CD4-positive, alpha-beta T cell treated with Interleukin-2 at 100 ng/mL for 4 hours (primary cell): ENCODE measurements around the gene C17orf67.
A peak's percentile ranks its signal among the peaks of the same experiment; 100 is the strongest.

Source experiments
- DNase-seq: peaks from one replicate; pipeline ENCODE4 v3.0.0-alpha.2; 2020; ENCODE audit warnings: low spot score

Gene C17orf67

DNA sequence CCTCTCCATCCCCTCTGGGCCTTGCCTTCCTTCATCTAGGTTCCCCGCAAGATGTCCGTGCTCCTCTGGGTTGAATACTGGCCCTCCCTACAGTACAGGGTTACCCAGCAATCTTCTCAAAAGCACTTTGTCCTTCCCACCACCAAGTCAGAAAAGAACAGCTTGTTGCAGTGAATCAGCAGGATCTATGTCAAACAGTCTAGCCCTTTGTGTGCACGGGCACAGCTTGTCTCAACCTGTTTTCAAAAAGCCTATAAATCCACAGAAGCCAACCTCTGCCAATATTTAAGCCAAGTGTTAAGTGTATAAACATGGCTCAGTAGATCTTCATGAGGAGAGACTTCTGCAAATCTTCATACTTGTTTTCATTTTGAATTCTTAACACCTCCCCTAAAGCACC, 25.2 kb downstream of the C17orf67 start:
- DNase-seq: no peak

DNA sequence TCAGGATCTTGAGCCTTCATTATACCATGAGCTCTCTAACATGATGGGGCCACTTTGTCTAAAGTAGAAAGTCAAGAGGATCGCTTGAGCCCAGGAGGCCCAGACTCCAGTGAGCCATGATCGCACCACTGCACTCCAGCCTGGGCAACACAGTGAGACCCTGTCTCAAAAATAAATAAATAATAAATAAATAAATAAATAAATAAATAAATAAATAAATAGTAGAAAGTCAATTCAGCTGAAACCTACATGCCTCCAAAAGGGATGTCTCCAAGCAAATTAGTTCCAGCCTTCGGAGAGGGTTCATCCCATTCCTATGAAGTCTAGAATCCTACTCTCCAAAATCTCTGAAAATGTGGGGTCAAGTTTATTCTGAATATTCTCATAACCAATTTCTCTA, 26.0 kb downstream of the C17orf67 start:
- DNase-seq: no peak

DNA sequence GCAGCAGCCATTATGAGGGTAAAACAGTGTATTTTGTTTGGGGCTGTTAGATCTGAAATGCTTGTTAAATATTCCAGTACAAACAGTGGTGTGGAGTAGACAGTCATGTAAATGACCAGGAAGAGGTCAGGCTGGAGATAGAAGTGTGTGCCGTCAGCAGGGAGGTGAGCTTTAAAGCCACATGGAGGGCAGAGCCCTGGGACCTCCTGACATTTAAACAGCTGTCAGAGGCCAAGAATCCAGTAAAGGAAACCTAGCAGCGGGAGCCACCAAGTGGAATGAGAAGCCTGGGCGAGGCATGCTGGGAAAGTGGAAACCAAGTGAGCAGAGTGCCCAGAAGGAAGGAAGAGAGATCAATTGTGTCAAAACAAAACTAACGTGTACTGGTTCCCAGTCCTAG, 26.8 kb downstream of the C17orf67 start:
- DNase-seq: no peak

DNA sequence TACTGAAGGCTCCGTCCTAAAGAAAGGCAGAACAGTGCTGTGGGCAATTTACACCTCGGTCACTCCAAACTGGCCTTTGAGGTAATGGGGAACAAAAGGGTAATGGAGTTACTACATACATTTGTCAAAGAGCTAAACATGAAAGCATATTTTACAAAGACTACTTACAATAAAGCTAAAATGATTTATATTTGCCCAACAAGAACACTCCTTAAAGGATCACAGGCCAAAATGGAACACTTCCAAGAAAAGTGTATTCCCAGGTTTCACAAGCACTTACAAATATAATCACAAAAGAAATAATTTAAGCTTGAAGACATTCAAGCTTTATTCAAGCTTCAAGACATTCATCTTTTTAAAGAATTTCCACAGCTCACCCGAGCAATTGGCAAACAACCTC, 29.3 kb downstream of the C17orf67 start:
- no peak for DNase-seq

DNA sequence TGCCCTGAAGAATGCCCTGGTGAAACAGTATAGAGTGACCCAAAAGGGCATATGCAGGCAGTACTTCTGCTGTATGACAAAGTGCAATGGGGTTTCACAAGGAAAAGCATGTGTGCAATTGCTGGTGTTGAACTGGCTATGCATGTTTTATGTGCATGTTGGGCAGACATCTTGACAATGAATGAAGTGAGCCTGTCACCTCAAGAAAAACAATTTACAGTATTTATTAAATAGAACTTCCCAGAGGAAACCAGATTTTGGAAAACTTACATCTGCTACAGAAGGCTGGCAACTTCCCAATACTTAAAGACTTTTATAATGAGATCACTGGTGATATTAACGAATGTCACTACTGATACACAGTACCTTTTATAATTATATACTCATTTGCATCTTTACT, 30.6 kb downstream of the C17orf67 start:
- DNase-seq: no peak

DNA sequence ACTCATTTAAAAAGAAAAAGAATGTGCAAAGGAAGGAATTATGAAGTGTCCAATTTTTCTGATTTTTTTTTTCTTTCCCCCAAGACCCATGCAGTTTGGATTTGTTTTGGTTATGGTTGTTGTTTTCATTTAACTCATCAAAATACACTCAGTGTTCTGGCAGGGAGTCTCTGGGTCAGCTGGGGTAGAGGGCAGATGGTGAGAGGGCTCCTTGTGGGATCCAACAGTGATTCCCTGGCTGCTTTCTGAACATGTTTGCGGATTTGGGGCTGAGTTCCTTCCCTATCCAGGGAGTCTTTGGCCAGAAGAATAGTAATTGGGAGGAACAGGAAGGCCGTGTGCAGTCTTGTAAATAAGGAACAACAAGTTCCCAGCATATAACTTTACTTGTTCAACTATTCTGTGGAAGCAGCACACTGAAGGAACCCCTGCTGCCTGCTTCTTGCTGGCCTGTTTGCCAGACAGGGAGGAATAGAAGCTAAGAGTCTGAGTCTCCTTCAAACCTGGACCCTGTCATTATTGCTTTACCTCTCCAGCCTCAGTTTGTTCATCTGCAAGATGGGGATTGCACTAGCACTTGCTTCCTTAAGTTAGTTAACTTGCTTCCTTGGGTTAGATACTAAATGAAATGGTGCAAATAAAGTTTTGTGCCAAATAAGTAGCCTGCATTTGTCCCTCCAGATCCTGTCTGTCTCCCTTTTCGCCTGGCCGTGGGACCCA, 32.1 kb downstream of the C17orf67 start:
- no peak for DNase-seq

DNA sequence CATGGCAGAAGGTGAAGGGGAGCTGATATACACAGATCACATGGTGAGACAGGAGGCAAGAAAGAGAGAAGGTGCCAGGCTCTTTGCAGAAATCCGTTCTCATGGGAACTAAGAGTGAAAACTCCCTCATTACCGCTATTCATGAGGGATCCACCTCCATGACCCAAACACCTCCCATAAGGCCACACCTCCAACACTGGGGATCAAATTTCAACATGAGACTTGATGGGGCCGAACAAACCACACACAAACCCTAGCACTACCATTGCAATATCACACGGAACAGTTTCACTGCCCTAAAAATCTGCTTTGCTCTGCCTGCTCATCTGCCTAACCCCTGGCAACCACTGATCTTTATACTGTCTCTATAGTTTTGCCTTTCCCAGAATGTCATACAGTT, 34.8 kb downstream of the C17orf67 start:
- no peak for DNase-seq

DNA sequence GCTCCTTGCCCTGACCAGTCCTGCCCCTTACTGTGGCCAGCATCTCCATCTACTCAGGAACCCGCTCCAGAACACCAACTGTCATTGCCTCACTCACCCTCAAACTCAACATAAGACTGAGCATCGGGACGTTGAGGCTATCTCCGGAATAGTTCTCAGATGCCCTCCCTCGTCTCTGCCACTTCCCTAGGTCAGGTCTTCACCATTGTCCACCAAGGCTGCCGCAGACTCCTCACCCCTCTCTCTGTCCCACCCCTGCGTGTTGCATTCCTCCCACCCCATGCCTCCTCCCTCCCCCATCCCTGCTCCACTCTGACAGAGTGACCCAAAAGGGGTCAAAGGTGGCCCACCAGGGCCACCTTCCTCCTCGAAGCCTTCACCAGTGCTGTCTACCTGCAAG, 37.2 kb downstream of the C17orf67 start:
- DNase-seq: no peak

DNA sequence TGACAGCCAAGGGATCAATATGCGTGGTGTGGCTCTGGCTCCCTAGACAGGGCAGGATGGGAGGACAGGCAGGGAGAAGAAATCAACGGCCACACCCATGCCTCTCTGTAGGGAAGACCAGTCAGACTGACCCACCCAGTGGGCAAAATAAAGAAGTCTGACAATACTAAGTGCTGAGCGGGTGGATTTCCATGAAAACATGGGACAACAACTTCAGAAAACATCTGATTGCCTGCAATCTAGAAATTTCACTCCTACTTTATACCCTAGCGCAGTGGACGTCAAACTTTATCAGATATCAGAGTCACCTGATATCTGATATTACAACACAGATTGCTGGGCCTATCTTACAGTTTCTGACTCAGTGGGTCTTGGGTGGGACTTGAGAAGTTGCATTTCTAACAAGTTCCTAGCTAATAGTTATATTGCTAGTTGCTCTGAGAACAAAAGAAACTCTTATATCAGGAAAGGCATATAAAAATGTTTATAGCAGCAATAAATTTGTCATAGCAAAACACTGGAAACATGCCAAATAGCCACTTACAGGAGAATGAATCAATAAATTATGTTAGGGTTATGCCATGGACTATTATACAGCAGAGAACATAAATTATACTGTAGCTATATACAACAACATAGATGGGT, 38.4 kb downstream of the C17orf67 start:
- no peak for DNase-seq

DNA sequence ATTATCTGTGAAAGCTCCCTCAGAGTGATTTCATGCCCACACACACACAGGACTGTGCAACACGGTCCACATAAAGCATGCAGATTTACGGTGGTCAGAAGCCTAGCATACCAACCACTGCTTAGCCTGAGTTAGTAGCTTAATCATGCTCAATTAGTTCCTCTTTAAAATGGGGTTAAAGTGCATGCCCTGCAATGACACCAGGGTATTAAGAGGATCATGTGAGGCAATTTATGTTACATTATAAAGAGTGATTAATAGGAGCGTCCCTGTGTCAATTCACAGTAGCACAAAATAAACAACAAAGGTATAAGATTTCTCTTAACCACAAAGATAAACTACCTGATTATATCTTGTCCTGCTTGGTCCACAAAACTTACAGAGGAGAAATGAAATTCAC, 39.8 kb downstream of the C17orf67 start:
- DNase-seq: no peak

DNA sequence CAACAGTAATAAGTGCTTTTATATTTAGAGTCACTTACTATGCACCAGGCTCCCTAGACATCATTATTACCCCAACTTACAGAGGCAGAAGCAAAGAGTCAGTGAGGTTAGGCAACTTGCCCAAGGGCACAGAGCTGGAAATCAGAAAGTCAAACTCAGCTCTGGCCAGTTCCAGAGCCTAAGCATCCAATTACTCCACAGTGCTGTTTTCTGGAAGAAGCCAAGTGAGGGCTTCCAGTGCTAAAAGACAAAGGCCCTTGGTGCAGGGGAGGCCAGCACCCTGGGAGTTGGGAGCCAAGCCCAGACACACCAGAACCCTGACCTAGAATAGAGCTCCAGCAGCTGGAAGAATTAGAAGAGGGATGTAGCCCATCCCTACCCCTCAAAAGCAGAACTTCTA, 40.2 kb downstream of the C17orf67 start:
- DNase-seq: no peak

DNA sequence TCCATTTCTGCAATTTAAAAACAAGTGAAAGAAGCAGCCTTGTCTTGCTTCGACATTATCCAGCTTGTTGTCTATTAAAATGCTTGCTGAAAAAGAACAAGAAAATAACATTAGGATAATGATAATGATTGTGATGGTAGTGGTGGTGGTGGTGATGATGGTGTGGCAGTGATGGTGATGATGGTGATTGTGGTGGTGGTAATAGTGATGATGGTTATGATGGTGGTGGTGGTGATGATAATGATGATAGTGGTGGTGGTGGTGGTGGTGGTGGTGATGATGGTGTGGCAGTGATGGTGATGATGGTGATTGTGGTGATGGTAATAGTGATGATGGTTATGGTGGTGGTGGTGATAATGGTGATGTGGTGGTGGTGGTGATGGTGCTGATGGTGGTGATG, 41.5 kb downstream of the C17orf67 start:
- DNase-seq: no peak

DNA sequence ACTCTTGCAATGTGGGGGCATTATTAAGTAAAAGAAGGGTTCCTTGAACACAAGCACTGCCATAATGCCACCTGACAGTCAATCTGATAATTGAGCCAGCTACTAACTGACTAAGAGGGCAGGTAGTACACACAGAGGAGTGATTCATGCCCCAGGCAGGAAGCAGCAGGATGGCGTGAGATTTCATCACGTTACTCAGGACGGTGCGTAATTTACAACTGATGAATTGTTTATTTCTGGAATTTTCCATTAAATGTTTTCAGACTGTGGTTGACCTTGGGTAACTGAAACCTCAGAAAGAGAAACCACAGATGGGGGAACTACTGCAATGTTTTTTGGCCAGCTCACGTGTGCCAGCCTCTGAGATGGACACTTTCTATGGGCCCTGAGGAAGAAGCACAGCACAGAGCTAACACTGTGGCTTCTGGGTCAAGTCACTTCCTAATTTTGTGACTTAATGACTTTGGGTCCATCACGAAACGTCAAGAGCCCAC, 46.7 kb downstream of the C17orf67 start:
- peak; percentile 50 for DNase-seq

DNA sequence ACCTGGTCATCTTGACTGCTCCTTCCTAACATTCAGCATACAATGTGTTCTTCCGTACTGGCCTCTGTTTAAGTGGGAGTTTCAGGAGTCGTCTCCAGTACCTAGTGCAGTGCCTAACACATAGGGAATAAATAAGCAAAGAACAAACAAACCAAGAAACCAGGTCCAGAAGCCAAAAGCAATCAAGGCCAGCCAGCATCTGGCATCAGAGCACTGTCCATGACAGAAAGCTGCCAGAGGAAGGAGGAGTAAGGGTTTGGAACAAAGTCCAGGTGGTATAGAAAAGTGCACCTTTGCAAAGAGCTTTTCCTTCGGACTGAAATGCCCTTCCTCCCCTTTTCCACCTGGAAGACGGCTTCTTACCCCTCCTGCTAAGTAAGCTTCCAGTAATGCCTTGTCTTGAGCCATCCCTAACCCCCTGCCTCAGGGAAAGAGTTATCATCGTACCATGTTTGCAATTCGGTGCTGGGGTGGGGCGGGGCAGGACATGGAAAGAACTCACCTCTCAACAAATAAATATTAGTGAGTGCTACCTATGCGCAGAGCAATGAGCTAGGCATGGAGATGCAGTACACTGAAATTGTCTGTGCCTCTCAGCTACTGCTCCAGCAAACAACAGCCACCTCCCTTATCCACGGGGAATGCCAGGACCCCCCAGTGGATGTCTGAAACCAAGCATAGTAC, 47.6 kb downstream of the C17orf67 start:
- no peak for DNase-seq

DNA sequence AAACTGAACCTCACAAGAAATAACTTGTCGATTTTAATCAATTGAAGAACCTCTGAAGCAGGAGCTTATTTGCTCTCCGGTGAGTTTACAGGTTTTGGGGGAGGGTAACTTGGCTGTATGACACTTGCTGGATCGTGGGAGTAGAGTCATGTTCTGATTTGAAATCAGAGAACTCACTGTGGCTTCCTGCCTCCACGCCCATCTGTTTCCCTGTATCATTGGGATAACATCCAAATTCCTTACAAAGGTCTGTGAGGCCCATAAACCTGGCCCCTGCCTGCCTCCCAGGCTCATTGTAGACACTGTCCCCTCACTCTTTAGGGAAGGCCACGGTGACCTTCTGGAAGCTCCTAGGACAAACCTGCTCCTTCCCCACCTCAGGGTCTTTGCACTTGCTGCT, 48.3 kb downstream of the C17orf67 start:
- no peak for DNase-seq

DNA sequence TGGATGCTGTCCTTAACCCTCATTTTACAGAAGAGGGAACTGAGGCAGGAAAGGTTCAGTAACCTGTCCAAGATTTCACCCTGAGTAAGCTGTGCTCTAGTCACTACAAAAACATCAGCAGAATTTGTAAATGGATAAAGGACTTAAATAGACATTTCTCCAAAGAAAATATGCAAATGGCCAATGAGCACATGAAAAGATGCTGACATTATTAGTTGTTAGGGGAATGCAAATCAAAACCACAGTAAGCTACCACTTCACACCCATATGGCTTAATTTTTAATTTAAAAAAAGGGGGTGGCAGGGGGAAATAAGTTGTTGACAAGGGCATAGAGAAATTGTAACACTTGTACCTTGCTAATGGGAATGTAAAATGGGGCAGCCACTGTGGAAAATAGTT, 51.4 kb downstream of the C17orf67 start:
- DNase-seq: no peak

DNA sequence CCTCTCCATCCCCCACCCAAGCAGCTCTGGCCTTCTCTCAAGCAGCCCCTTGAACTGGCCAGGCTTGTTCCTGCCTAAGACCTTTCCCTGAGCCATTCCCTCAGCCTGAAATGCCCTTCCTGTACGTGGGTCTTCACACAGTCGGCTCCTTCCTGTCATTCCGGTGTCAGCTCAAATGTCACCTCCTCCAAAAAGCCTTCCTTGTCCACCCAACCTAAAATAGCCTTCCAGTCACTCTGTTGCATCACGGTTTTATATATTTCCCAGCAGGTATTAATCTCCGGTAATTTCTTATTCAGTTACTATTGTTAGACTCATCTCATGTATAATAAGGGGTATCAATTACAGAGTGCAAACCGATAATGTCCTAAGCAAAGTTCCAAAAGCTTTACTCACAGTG, 51.8 kb downstream of the C17orf67 start:
- DNase-seq: no peak

DNA sequence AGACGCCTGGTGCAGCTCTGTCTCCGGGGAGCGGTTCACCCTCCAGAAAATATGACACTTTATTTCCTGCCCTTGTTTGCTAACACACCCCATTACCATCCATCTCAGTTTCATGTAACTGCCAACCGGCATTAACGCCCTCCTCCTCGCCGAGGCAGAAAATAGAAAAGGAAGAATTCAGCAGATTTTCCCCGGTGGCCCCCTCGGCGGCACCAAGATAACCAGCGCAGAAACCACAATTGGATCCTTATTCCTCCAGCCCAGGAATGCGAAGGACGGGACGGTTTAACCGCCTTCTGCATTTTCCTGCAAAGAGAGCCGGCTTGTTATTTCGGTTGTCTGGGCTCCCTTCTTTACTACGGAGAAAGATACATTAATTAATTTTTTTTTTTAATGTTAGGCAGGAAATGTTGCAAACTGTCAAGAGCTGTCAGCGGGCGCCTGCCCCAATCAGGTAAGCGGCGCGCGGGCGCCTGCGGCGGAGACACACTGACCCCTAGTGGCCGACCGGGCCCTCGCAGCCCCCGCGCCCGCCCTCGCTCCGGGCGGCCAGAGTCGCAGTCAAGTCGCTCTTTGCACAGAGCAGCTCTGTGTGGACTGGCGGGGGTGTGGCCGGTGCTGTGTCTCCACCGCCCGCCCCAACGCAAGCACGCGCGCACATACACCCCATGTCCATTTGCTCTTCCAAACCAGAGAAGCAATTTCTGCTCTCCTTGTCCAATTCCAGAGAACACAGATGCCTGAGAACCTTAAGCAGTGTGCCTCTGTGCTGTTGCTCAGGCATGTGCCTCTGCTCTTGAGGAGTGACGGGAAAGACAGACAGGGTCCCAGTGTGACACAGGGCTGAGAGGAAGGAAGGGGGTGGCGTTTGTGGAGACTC, 53.6 kb downstream of the C17orf67 start:
- DNase-seq: peak; percentile 85

DNA sequence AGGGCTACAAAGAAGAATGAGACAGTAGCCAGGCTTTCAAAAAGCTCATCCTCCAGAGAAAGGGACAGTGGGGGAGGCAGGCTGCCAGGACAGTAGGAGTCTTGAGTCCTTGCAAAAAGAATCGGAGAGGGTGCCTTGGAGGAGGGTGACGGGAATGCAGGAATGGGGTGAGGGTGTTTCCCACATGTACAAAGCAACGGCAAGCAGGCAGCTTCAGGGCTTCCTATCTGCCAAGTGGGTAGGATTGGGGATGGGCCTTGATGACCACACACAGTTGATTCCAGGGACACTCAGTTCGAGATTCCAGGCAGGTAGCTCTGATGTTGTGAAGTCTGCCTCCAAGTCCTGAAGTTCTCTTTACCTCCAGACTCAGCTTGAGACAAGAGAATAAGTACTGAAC, 54.4 kb downstream of the C17orf67 start:
- no peak for DNase-seq

DNA sequence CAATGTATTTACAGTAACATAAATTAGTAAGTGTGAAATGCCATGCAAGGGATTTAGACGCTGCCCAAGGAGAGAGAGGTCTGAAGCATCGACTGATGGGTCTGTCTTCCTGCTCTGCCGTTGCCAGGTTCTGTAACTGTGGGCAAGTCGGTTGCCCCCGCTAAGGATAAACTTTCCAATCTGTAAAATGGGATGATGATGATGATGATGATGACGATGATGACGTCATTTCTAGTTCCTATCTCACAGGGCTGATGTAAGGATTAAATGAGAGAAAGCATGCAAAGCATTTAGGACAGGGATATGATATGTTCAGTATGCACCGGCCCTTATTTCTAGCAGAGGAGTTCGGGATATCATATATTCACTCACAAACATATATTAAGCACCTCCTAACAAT, 54.8 kb downstream of the C17orf67 start:
- no peak for DNase-seq

DNA sequence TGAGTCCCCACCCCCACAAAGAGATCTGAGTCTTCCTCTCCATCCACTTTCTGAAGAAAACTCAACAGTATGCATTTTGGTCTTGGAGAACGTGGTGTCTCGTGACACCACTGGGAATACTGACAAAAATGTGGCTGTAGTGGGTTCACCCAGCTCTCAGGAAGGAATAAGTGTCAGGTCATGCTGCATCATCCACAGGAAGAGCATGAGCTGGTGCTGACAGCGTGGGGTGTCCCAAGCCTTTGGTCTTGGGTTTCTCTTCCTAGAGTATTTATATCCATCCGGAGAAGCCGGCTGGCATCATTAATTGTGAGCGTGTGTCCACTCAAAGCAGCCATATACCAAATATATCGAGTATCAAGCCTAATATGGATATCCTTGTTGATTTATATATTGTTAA, 55.9 kb downstream of the C17orf67 start:
- DNase-seq: no peak

DNA sequence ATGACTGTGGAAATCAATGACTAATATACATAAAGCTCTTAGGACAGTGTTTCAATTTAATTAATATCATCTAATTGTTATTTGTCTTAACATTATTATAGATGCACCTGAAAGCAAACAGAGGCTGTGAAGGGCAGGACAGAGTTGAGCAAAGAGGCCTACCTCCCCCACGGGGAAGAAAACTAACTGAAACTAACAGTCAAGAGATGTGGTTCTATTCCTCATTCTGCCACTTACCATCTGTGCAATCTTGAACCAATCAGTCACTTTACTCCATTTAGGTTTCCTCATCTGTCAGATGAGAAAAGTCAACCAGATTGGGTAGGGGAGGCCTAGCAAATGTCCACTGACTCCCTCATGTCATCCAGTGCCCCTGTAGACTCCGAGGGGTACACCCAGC, 59.1 kb downstream of the C17orf67 start:
- no peak for DNase-seq
